GM18873 (cell line): Measurements from ENCODE around the gene INTS2.
A peak's percentile ranks its signal among the peaks of the same experiment; 100 is the strongest.
"Not testable (repeated sequence)": the region's sequence is repeated elsewhere in the genome, so short reads cannot be mapped to it uniquely, and the experiment has no call there.

Source experiments
- ATAC-seq: cut with Tn5 transposase; IDR thresholded peaks from one replicate; pipeline ENCODE4 v1.9.1; 2021; ENCODE audit warnings: mild to moderate bottlenecking, moderate library complexity, moderate number of reproducible peaks; ENCODE audit not compliant: unreplicated experiment, low FRiP score

Gene INTS2, protein sequence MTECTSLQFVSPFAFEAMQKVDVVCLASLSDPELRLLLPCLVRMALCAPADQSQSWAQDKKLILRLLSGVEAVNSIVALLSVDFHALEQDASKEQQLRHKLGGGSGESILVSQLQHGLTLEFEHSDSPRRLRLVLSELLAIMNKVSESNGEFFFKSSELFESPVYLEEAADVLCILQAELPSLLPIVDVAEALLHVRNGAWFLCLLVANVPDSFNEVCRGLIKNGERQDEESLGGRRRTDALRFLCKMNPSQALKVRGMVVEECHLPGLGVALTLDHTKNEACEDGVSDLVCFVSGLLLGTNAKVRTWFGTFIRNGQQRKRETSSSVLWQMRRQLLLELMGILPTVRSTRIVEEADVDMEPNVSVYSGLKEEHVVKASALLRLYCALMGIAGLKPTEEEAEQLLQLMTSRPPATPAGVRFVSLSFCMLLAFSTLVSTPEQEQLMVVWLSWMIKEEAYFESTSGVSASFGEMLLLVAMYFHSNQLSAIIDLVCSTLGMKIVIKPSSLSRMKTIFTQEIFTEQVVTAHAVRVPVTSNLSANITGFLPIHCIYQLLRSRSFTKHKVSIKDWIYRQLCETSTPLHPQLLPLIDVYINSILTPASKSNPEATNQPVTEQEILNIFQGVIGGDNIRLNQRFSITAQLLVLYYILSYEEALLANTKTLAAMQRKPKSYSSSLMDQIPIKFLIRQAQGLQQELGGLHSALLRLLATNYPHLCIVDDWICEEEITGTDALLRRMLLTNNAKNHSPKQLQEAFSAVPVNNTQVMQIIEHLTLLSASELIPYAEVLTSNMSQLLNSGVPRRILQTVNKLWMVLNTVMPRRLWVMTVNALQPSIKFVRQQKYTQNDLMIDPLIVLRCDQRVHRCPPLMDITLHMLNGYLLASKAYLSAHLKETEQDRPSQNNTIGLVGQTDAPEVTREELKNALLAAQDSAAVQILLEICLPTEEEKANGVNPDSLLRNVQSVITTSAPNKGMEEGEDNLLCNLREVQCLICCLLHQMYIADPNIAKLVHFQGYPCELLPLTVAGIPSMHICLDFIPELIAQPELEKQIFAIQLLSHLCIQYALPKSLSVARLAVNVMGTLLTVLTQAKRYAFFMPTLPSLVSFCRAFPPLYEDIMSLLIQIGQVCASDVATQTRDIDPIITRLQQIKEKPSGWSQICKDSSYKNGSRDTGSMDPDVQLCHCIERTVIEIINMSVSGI

DNA sequence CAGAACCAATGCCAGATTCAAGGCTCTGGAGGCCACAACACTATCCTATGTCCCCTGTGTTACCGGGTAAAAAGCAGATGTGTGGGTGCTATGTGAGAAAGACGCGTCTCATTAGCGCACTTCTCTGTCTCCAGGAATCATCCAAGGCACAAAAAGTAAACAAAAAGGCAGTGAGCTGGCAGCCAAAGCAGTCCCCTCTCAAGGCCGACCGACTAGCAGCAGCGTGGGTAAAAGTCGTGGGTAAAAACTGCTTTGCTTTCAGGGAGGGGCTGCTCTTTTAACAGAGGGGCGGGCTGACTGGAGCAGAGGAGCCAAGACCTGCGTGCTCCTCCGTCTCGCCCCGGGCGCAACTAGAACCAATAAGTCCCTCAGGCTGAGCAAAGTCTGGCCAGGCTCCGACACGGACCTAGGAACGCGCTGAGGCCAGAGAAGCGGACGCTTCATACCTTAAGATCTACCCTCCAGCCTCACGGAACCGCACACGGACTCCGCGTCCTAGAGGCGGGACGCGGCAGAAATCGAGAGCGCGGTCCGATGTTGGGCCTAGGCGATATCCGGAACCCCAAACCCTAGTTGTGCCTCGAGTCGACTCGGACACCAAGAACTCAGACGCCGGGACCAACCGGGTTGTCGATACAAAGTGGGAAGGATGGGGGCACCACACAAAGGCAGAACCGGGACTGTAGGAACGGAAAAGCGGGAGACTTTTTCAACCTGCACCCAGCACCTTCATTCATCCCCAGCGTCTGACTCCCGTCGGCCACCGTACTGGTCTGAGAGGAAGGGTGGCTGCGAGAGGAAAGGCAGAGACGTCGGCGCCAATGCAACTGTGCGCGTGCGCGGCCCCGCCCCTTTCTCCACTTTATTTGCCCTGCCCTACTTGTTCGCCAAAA, at the start of gene INTS2:
Gene INTS2 (minus strand): TSS at position 775 of the 893 bp plus-strand sequence. CDS start 1,338 bp downstream, outside the sequence.
- ATAC-seq, result peak; percentile 52

DNA sequence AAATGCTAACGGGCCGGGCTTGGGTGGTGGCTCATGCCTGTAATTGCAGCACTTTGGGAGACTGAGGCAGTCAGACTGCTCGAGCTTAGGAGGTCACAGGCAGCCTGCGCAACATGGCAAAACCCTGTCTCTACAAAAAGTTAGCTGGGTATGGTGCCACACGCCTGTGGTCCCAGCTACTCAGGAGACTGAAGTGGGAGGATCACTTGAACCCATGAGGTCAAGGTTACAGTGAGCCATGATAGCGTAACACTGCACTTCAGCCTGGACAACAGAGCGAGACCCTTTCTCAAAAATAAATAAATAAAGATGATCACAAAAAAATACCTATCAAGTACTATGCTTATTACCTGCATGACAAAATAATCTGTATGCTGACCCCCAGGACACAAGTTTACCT, 46.3 kb upstream of the INTS2 start:
- no peak for ATAC-seq

DNA sequence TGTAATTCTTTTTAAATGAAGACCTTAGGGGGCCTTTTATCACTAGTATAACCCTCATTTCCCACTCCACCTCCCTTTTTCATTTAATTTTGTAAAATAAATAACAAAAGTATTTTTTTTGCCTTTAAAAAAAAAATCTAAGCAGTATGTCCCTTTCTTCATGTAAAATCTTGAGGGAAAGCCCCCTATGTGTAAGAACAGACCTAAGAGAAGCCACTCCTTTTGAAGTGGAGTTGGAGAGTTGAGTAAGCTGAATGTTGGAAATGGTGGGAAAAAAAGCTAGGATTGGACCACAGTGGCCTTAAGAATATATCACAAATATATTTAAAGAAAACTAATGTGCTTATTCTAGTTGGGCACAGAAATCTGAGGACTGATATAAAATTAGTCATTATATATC, 44.5 kb upstream of the INTS2 start:
- ATAC-seq, result no peak

DNA sequence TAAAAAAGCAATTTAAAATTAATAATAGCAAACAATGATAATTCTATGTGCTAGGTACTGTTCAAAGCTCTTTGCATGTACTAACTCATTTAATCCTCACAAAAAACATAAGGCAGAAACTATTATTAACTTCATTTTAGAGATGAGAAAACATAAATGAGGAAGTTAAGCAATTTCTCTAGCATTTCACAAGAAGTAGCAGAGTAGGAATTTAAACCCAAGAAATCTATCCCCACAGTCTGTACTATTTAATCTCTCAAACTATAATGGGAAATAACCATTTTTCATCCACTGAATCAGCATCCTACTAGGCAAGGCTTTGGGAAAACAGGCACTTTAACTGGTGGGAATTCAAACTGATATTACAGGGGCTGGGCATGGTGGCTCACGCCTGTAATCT, 42.2 kb upstream of the INTS2 start:
- no peak for ATAC-seq

DNA sequence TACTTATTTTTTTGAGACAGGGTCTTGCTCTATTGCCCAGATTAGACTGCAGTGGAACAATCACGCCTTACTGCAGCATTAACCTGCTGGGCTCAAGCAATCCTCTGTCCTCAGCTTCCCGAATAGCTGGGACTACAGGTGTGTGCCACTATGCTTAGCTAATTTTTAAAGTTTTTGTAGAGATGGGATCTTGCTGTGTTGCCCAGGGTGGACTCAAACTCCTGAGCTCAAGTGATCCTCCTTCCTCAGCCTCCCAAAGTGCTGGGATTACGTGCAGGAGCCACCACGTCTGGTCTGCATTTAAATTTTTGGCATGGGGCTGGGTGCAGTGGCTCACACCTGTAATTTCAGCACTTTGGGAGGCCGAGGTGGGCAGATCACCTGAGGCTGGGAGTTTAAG, 41.0 kb upstream of the INTS2 start:
- no peak for ATAC-seq

DNA sequence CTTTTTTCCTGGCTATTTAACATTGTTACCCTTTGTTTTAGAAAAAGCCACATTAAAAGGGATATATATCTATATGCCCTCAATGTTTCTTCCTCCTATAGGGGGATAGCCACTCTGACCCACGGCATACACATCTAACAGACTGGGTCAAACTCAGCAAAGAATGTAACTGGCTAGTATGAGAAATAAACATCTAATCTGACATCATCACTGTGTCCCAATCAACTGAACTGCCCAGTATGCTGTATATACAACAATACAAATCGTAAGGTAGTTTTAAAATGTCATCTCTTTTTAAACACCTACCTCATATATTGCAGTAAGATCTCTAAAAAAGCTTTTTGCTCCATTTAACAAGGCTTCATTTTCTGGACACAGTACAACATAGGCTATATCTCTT, 39.9 kb upstream of the INTS2 start:
- no peak for ATAC-seq

DNA sequence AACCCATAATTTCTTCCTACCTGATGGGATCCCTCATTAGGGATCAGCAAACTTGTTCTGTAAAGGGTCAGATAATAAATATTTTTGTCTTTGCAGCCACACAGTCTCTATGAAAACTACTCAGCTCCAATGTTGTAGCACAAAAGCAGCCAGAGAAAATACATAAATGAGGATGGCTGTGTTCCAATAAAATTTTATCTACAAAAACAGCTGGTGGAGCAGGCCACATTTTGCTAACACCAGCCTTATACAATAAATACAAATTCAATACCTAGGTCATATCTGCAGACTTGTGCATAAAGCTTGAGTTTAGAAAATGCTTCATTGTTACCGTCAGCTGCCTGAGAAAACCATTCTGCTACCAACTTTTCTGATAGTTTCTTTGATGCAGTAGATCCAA, 38.4 kb upstream of the INTS2 start:
- ATAC-seq, result no peak

DNA sequence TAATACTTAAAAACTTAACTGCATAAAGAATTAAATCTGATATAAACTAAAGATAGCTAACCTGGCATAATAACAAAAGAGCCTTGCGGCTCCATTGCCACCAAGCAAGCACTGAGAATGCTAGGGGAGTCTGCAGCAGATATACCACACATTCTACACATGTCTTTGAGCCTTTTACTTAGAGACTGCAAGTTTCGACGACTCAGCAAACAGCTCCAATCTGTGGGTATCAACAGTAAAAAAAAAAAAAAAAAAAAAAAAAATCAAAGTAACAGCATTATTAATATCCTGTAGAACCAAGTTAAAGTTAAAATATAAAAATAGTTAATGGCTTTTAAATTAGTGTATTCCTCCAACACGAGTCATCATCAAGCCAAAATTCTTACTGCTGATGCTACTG, 27.8 kb upstream of the INTS2 start:
- no peak for ATAC-seq

DNA sequence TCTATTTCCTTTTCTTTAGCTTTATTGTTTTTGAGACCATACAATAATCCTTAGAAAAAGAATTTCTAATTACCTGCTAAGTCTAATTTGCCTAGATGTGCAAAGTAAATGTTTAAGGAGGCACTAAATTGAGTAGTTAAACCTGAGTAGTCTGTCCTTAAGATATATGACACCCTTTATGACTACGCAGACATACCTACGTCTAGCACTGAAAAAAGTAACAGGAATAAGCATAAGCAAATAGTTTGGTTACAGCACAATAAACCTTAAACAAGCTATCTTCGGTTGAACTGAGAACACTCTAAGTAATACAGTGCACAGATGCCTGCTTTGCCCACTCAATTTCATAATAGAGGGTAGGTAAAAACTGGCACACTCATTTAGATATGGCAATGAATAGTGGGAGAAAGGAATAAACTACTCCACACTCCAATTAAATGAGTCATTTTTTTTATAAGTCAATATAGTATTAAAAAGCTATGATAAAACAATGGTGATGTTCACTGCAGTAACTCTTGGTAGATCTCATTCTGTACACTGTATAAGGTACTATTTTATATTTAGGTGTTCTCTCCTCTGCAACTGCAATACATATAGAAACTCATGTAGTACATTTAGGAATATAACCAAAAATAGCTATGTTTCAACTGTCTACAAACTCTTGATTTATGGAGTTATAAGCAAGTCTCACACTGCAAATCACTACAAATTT, 19.7 kb upstream of the INTS2 start:
- ATAC-seq, result no peak

DNA sequence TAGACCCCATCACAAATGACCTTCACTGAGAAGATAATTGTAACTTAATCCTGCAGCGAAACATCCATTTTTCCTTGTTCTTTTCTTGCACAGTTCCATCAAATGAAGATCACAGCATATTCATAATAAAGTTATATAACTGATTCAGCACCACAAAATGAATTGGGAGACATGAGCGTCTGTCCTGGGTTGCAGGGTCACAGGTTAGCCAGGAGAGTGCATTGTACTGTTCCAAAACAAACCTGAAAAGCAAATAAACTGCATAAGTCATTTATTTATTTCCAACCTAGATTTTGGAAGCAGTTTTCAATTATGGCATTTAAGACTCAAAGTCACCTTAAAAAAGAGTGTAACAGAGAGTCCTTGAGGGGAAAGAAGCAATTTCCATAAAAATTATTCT, 18.6 kb upstream of the INTS2 start:
- ATAC-seq, result no peak

DNA sequence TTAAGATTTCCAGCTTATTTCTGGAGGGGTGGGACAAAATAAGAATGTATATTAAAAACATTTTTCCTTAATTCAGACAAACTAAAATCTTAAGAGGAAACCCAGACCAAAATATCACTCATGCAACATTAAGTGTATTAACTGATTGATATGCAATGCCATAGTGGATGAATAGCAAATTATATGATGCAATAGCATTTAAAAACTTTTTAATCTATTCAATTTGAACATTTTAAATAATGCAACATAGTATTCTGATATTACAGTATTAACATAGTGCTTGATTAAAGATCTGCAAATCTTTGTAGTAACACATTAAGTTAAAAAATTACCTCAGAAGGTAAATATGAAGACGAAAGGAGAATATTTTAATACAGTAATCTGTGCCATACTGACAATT, 15.3 kb upstream of the INTS2 start:
- no peak for ATAC-seq

DNA sequence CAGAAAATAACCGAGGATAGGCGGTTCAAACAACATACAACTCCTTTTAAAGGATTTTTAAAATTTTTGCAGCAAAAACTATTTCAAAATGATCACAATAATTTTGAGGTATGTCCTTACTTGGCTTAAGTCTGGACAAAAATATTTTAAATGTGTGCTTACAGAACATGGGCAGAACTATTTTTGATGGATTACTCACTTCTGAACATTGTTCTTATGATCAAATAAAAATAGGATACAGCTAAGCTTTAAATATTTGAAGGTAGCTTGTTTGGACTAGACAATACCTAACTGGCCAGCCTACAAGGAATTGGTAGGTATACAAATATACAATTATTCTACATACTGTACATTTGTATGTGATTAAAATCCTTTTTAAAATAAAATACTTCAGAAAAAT, 14.3 kb upstream of the INTS2 start:
- no peak for ATAC-seq

DNA sequence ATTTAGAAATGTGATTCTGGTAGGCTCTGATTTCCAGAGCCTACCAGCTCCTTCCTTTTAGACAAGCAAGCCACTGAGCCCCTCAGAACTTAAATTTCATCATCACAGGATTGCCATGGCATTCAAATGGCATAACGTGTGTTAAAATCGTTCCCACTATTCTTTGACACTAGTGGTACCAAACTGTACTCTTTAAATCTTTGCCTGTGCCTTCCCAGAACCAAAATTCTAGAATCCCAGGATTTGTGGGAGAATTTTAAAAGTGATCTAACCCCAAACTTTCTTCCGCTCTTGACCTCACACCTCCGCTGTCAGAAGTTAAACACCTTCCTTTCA, 287 bp upstream of the INTS2 start:
- ATAC-seq, result no peak

DNA sequence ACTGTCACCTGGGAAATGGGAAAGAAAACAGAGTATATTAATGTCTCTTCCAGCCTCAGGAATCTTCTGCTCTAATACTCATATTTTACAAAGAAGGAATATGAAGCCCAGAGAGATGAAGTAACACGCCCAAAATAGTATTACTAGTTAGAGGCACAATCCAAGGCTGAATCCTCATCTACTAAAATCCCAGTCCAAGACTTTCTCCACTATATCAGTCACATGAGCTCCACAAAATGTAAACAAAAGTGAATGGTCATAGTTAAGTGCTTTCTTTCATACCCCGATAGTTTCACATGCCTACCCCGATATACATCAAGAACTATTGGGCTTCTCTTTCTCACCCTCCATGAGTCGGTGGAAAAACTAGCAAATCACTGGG, 965 bp downstream of the INTS2 start:
- no peak for ATAC-seq

DNA sequence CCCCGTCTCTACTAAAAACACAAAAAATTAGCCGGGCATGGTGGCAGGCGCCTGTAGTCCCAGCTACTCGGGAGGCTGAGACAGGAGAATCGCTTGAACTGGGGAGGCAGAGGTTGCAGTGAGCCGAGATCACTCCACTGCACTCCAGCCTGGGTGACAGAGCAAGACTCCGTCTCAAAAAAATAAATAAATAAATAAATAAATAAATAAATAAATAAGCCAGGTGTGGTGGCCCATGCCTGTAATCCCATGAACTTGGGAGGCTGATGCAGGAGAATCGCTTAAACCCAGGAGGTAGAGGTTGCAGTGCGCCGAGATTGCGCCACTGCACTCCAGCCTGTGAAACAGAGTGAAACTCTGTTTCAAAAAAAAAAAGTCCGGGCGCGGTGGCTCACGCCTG, 12.6 kb downstream of the INTS2 start:
- ATAC-seq, result not testable (repeated sequence)

DNA sequence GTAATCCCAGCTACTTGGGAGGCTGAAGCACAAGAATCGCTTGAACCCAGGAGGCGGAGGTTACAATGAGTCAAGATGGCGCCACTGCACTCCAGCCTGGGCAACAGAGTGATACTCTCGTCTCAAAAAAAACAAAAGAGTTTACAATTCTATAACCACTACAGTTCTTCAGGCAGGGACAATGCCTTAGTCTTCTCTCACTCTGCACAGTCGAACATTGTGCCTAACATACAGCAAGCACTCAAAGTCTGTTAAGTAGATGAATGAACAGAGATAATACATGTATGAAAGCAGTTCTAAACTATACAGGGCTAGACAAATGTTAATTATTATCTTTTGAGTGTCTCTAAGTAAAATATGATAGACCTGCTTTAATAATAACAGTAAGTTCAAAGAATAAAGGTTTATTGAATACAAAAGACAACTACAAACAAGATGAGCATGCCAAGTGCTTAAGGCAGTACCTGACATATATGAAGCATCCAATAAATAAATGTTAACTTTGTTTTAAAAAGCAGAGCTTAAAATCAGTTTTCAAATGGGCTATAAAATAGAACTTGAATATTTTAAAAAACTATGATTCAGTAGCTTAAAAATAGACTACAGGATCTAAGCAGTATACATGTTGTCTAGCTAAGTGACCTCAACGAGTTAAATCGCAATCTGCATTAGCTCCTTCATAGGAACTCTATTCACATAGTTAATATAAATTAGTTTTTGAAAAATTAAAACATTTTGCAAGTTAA, 19.3 kb downstream of the INTS2 start:
- ATAC-seq, result no peak

DNA sequence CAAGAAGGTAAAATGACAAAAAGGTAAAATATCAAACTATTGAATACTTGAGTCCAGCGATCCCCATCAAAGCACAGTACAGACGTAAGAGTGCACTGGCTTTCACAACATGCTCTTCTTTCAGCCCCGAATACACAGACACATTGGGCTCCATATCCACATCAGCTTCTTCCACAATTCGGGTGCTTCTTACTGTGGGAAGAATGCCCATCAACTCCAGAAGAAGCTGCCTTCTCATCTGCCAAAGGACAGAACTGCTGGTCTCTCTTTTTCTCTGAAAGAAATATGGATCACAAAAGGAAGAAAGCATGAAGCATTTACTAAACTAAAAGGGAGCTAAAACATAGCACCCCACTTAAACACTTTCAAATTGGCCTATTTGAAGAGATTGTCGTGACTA, 20.4 kb downstream of the INTS2 start:
- no peak for ATAC-seq

DNA sequence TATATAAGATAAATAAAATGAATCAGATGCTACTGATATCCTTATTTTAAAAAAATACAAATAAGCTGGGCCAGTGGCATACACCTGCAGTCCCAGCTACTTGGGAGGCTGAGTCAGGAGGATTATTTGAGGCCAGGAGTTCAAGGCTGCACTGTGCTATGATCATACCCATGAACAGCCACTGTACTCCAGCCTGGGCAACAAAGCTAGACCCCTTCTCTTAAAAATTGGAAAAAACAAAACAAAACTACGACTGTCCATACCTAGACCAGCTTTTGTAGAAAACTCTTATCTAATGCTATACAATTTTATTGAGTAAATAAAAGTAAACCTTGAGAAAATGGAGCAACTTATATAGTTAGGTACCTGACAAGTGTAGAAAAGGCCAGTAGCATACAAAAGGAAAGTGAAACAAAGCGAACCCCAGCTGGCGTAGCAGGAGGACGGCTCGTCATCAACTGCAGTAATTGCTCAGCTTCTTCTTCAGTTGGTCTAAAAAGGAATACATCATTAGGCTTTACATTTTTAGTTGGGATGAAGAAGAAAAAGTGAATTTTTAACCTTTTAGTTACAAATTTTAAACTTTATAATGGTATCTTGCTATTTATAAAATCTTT, 23.6 kb downstream of the INTS2 start:
- ATAC-seq, result no peak
